ENCODE results near the gene SPN.

- TF ChIP-seq, protein P1, sequence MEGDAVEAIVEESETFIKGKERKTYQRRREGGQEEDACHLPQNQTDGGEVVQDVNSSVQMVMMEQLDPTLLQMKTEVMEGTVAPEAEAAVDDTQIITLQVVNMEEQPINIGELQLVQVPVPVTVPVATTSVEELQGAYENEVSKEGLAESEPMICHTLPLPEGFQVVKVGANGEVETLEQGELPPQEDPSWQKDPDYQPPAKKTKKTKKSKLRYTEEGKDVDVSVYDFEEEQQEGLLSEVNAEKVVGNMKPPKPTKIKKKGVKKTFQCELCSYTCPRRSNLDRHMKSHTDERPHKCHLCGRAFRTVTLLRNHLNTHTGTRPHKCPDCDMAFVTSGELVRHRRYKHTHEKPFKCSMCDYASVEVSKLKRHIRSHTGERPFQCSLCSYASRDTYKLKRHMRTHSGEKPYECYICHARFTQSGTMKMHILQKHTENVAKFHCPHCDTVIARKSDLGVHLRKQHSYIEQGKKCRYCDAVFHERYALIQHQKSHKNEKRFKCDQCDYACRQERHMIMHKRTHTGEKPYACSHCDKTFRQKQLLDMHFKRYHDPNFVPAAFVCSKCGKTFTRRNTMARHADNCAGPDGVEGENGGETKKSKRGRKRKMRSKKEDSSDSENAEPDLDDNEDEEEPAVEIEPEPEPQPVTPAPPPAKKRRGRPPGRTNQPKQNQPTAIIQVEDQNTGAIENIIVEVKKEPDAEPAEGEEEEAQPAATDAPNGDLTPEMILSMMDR (IDR thresholded peaks at IDR 0.05) = no peak
- no peak for TF ChIP-seq POLR2A (IDR thresholded peaks at IDR 0.05)
Observed at GRCh38 chr16:29645694-29646187, 17.3 kb upstream of the SPN start.
